WTC11 (cell line): ENCODE results near the gene PRKCSH. TPM values are rescaled to one million over a fixed set of nuclear protein-coding genes. Genes with fewer than 3 reads are reported as not detected.
"Not testable (repeated sequence)": the region's sequence is repeated elsewhere in the genome, so short reads cannot be mapped to it uniquely, and the experiment has no call there.

Experiments
- ATAC-seq: fragments of 200-7000 bp; cut with Tn5 transposase; 2 replicates; pipeline ENCODE4 v1.10.0; 2021; ENCODE audit warnings: mild to moderate bottlenecking, moderate library complexity
- CTCF ChIA-PET: fragments of 300-600 bp; sonication (Branson Sonifier 250); formaldehyde crosslinking; loops from one replicate; lab custom pipeline; 2021; ENCODE audit warnings: antibody characterized with exemption; lab: Charles Lee
- POLR2A ChIA-PET: fragments of 350-600 bp; sonication (Branson Sonifier 250); formaldehyde crosslinking; loops from one replicate; lab custom pipeline; 2021; ENCODE audit warnings: antibody characterized with exemption; lab: Charles Lee
- DNase-seq: peaks from one replicate; pipeline ENCODE4 v3.0.0; 2021; ENCODE audit warnings: low spot score
- H3K27ac Mint-ChIP-seq: 2 replicates; pipeline ENCODE4 v1.8.0; 2021; ENCODE audit warnings: mixed read lengths
- H3K27me3 Mint-ChIP-seq: 2 replicates; pipeline ENCODE4 v1.8.0; 2021; ENCODE audit warnings: low read depth, mild to moderate bottlenecking, moderate library complexity, mixed read lengths
- H3K36me3 Mint-ChIP-seq: 2 replicates; pipeline ENCODE4 v1.8.0; 2021; ENCODE audit warnings: mixed read lengths
- H3K4me1 Mint-ChIP-seq: 2 replicates; pipeline ENCODE4 v1.8.0; 2022; ENCODE audit warnings: mixed read lengths
- H3K4me3 Mint-ChIP-seq: 2 replicates; pipeline ENCODE4 v1.8.0; 2021; ENCODE audit warnings: mild to moderate bottlenecking, moderate library complexity, mixed read lengths
- H3K9me3 Mint-ChIP-seq: 2 replicates; pipeline ENCODE4 v1.8.0; 2021; ENCODE audit warnings: mixed read lengths
- CREM ChIP-seq: sonication (generic); formaldehyde crosslinking; IDR thresholded peaks from 2 replicates; pipeline ENCODE4 v1.8.1; 2022; ENCODE audit warnings: mild to moderate bottlenecking, missing genetic modification reagents, moderate library complexity
- ELF4 ChIP-seq: sonication (generic); formaldehyde crosslinking; IDR thresholded peaks from 2 replicates; pipeline ENCODE4 v1.8.1; 2022; ENCODE audit warnings: low read depth, mild to moderate bottlenecking, moderate library complexity, missing genetic modification reagents
- JAZF1 ChIP-seq: fragments of 250-450 bp; sonication (Bioruptor Pico); IDR thresholded peaks from 2 replicates; pipeline ENCODE4 v1.9.0; 2021; ENCODE audit warnings: moderate library complexity, mild to moderate bottlenecking, inconsistent platforms
- KAT7 ChIP-seq: sonication (generic); formaldehyde crosslinking; IDR thresholded peaks from 2 replicates; pipeline ENCODE4 v1.8.1; 2023; ENCODE audit warnings: missing genetic modification reagents, mild to moderate bottlenecking, borderline replicate concordance
- NFYB ChIP-seq: sonication (generic); formaldehyde crosslinking; conservative IDR thresholded peaks from 2 replicates; pipeline ENCODE4 v1.8.0; 2022; ENCODE audit warnings: low read depth, missing genetic modification reagents
- NR3C1 ChIP-seq: sonication (generic); formaldehyde crosslinking; conservative IDR thresholded peaks from 2 replicates; pipeline ENCODE4 v1.8.1; 2023; ENCODE audit warnings: low read depth, mild to moderate bottlenecking, missing genetic modification reagents
- RELA ChIP-seq: sonication (generic); formaldehyde crosslinking; IDR thresholded peaks from 2 replicates; pipeline ENCODE4 v1.8.1; 2022; ENCODE audit warnings: missing genetic modification reagents, mild to moderate bottlenecking, borderline replicate concordance
- SP1 ChIP-seq: sonication (generic); formaldehyde crosslinking; conservative IDR thresholded peaks from 2 replicates; pipeline ENCODE4 v1.8.1; 2022; ENCODE audit warnings: missing genetic modification reagents
- ZNF423 ChIP-seq: fragments of 250-450 bp; sonication (Bioruptor Pico); IDR thresholded peaks from 2 replicates; pipeline ENCODE4 v2.1.2; 2022; ENCODE audit warnings: mild to moderate bottlenecking, moderate library complexity
- total RNA-seq: library from RNA; stranded (reverse); gene quantifications from 3 replicates; pipeline ENCODE4 v1.2.3, GENCODE V29; 2021
- TF ChIP-seq, protein P1 (sequence below): sonication (generic); formaldehyde crosslinking; IDR thresholded peaks from 2 replicates; pipeline ENCODE4 v1.8.1; 2022; ENCODE audit warnings: low read depth, mild to moderate bottlenecking, moderate library complexity, missing genetic modification reagents, borderline replicate concordance
- TF ChIP-seq, protein P2 (sequence below): sonication (generic); formaldehyde crosslinking; IDR thresholded peaks from 2 replicates; pipeline ENCODE4 v1.8.0; 2022; ENCODE audit warnings: mild to moderate bottlenecking, missing genetic modification reagents
- TF ChIP-seq, protein P3 (sequence below): sonication (generic); formaldehyde crosslinking; IDR thresholded peaks from 2 replicates; pipeline ENCODE4 v1.8.1; 2023; ENCODE audit warnings: mild to moderate bottlenecking, missing genetic modification reagents, moderate library complexity
- TF ChIP-seq, protein P4 (sequence below): sonication (generic); formaldehyde crosslinking; IDR thresholded peaks from 2 replicates; pipeline ENCODE4 v1.8.1; 2023; ENCODE audit warnings: mild to moderate bottlenecking, missing genetic modification reagents

Gene PRKCSH
- total RNA-seq, 1 experiment from 2014 or later = 396 TPM

DNA sequence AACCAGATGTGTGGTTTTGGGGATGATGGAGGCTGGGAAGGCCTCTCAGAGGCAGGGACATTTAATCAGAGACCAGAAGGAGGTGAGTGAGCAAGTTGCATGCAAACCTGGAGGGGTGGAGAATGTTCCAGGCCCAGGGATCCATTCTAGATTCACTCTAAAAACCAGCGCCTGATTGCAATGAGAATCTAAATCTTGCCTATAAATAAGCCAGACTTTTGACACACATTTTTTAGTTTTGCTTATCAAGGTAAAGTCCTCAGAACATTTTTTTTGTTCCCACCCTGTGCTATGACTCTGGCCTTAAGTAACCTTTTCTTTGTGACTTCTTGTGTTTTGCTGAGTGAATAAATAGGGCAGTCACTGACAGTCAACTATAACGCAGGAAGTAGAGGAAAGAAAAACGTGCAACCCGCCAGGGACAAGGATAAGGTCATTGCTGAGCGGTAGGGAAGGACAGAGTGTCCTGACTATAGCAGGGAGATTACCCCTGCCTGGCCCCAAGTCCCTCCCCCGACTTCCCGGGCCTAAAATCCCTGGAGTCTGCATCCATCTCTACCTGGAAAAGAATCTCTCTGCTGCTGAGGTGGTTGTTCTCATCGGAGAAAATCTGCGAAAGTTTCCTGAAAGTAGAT is 30.7 kb upstream of the PRKCSH start (continued):
- TF ChIP-seq, protein P1, sequence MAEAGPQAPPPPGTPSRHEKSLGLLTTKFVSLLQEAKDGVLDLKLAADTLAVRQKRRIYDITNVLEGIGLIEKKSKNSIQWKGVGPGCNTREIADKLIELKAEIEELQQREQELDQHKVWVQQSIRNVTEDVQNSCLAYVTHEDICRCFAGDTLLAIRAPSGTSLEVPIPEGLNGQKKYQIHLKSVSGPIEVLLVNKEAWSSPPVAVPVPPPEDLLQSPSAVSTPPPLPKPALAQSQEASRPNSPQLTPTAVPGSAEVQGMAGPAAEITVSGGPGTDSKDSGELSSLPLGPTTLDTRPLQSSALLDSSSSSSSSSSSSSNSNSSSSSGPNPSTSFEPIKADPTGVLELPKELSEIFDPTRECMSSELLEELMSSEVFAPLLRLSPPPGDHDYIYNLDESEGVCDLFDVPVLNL (CRISPR knock-in tag) = no peak
- TF ChIP-seq CREM (CRISPR knock-in tag) = no peak
- TF ChIP-seq, protein P2, sequence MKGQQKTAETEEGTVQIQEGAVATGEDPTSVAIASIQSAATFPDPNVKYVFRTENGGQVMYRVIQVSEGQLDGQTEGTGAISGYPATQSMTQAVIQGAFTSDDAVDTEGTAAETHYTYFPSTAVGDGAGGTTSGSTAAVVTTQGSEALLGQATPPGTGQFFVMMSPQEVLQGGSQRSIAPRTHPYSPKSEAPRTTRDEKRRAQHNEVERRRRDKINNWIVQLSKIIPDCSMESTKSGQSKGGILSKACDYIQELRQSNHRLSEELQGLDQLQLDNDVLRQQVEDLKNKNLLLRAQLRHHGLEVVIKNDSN (CRISPR knock-in tag) = no peak
- TF ChIP-seq ZNF423 (CRISPR knock-in tag) = no peak

DNA sequence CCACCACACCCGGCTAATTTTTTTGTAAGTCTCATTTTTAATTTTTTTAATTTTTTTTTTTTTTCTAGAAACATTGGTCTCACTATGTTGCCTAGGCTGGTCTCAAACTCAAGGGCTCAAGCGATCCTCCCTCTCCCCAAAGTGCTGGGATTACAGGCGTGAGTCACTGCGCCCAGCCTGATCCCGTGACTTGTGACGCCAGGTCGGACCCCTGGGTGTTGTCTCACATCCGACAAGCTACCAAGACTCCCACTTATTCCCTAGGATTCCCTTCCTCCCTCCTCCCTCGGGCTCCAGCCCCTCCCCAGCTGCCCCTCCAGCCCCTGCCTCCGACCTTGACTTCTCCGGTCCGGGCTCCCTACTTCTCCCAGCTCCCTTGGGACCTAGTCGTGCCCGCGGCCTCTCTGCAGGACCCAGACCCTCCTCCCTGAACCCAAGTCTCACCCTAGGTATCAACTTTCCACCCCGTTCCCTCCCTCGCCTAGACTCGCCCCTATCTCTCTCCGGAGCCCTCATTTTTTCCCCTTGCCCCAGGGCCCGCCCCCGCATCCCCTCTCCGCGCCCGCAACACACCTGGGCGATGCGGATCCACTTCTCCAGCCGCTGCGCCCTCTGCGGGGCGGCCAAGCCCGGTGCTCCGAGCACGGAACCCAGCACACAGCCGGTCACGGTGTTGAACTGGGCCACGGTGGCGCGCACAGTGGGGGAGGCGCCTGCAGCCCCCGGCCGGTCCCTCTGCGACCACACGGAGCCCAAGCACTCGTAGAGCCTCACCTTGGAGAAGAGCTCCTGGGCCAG is 29.4 kb upstream of the PRKCSH start:
- ChIA-PET POLR2A (interaction anchor here (0.6 to 1.8 kb wide), 3 partner anchors 12 to 252 kb away, joined by 4 to 7 read pairs (median 5); partner anchors contain the start of gene RGL3), CTCF (interaction anchor here (0.9 to 3.3 kb wide), 13 partner anchors 12 to 112 kb away, joined by 3 to 66 read pairs (median 5); partner anchors contain the start of genes EPOR, ODAD3, PRKCSH and RGL3)
- H3K4me1 Mint-ChIP-seq = no peaks in the 10 kb centered on the region
- no peak overlapping the region for H3K4me3 Mint-ChIP-seq
- TF ChIP-seq JAZF1 (CRISPR knock-in tag) (no peak), ELF4 (no peak), NFYB (CRISPR knock-in tag) (0 out of 2 replicates have a peak, but pooled peaks have one; percentile 12), SP1 (CRISPR knock-in tag) (peak; percentile 58)
- TF ChIP-seq, protein P3, sequence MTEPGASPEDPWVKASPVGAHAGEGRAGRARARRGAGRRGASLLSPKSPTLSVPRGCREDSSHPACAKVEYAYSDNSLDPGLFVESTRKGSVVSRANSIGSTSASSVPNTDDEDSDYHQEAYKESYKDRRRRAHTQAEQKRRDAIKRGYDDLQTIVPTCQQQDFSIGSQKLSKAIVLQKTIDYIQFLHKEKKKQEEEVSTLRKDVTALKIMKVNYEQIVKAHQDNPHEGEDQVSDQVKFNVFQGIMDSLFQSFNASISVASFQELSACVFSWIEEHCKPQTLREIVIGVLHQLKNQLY = no peak
- TF ChIP-seq, protein P4, sequence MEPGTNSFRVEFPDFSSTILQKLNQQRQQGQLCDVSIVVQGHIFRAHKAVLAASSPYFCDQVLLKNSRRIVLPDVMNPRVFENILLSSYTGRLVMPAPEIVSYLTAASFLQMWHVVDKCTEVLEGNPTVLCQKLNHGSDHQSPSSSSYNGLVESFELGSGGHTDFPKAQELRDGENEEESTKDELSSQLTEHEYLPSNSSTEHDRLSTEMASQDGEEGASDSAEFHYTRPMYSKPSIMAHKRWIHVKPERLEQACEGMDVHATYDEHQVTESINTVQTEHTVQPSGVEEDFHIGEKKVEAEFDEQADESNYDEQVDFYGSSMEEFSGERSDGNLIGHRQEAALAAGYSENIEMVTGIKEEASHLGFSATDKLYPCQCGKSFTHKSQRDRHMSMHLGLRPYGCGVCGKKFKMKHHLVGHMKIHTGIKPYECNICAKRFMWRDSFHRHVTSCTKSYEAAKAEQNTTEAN (CRISPR knock-in tag) = peak; percentile 38; the same call in 1 of the 2 replicates
- ATAC-seq (peak; percentile 96), DNase-seq (peak; percentile 75)
- H3K36me3 Mint-ChIP-seq = peaks cover 34% of the 10 kb centered on the region
- H3K27ac Mint-ChIP-seq = no peak overlapping the region
- no peaks in the 10 kb centered on the region for H3K27me3 Mint-ChIP-seq
- H3K9me3 Mint-ChIP-seq = no peaks in the 10 kb centered on the region

DNA sequence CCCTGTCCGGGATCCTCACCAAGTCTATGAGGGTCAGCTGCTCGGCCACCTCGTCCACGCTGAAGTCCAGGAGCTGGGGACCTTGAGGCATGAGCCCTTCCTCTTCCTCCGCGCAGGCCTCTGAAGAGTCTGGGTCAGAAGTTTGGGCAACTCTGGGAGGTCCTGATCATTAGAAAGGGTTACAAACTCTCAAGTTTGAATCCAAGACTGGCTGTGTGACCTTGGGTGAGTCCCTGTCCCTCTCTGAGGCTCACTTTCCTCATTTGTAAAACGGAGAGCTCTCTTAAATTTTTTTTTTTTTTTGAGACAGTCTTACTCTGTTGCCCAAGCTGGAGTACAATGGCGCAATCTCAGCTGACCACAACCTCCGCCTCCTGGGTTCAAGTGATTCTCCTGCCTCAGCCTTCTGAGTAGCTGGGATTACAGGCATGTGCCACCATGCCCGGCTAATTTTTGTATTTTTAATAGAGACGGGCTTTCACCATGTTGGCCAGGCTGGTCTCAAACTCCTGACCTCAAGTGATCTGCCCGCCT is 28.7 kb upstream of the PRKCSH start:
- H3K4me1 Mint-ChIP-seq, H3K27me3 Mint-ChIP-seq, H3K27ac Mint-ChIP-seq, ATAC-seq, H3K4me3 Mint-ChIP-seq, H3K9me3 Mint-ChIP-seq, DNase-seq: not testable (repeated sequence)
- H3K36me3 Mint-ChIP-seq = peaks cover 39% of the 10 kb centered on the region
- CTCF ChIA-PET = interaction anchor here (0.6 to 3.3 kb wide), 11 partner anchors 12 to 113 kb away, joined by 3 to 66 read pairs (median 4); partner anchors contain the start of genes EPOR, ODAD3, PRKCSH and RAB3D
- POLR2A ChIA-PET = interaction anchor here (0.6 to 1.8 kb wide), 3 partner anchors 10 to 99 kb away, joined by 3 to 7 read pairs (median 4); no protein-coding TSS in a partner anchor

DNA sequence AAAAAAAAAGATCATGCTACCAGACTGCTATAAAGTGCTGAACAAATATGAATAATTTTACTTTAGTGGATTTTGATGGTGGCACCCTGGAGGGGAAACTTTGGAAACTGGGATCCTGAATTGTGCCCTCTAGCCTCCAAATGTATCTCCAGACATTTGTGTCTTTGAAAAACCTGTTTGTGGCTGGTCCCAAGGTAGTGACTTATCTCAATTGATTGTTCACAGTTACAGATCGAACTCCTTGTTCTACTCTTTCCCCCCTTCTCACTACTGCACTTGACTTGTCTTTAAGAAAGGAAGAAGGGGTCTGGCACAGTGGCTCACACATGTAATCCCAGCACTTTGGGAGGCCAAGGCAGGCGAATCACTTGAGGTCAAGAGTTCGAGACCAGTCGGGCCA is 26.8 kb upstream of the PRKCSH start:
- peaks cover 41% of the 10 kb centered on the region for H3K36me3 Mint-ChIP-seq
- CTCF ChIA-PET = no interaction called here
- TF ChIP-seq KAT7 (CRISPR knock-in tag) (no peak), NR3C1 (CRISPR knock-in tag) (no peak), RELA (no peak)

More for the DNA sequence above, 26.8 kb upstream of the PRKCSH start:
- Mint-ChIP-seq H3K27ac (no peak overlapping the region), H3K4me3 (no peak overlapping the region), H3K9me3 (no peaks in the 10 kb centered on the region), H3K4me1 (no peaks in the 10 kb centered on the region), H3K27me3 (no peaks in the 10 kb centered on the region)
- POLR2A ChIA-PET = interaction anchor here (0.7 kb wide), 1 partner anchor 104 kb away, joined by 3 read pairs; no protein-coding TSS in a partner anchor
- DNase-seq (no peak), ATAC-seq (no peak)
